ENCODE results near the gene MCAT.

The MCAT gene

GRCh38 chr22:43179146-43179910 is 36.1 kb upstream of the MCAT start:
- H3K9ac ChIP-seq (ENCODE audit: low read depth, low read length): no peak overlapping the region
- H3K36me3 ChIP-seq (ENCODE audit: insufficient read depth, low read length): peaks cover 7% of the 10 kb centered on the region
- no peaks in the 10 kb centered on the region for H3K4me1 ChIP-seq (ENCODE audit: insufficient read depth, low read length)
- no peaks in the 10 kb centered on the region for H3K9me3 ChIP-seq (ENCODE audit: control insufficient read depth, insufficient read depth, low read length)

- Histone ChIP-seq H3K36me3 (ENCODE audit: insufficient read depth, low read length) (peaks cover 12% of the 10 kb centered on the region), H3K9ac (ENCODE audit: low read depth, low read length) (no peak overlapping the region), H3K4me1 (ENCODE audit: insufficient read depth, low read length) (no peaks in the 10 kb centered on the region), H3K9me3 (ENCODE audit: control insufficient read depth, insufficient read depth, low read length) (no peaks in the 10 kb centered on the region)
Measured at GRCh38 chr22:43177479-43177878, 34.3 kb upstream of the MCAT start.

- Histone ChIP-seq H3K9ac (ENCODE audit: low read depth, low read length) (no peak overlapping the region), H3K36me3 (ENCODE audit: insufficient read depth, low read length) (peaks cover 14% of the 10 kb centered on the region), H3K9me3 (ENCODE audit: control insufficient read depth, insufficient read depth, low read length) (no peaks in the 10 kb centered on the region), H3K4me1 (ENCODE audit: insufficient read depth, low read length) (no peaks in the 10 kb centered on the region)
Measured at GRCh38 chr22:43176090-43176489, 32.9 kb upstream of the MCAT start.

GRCh38 chr22:43174941-43175531 is 31.8 kb upstream of the MCAT start:
- Histone ChIP-seq H3K36me3 (ENCODE audit: insufficient read depth, low read length) (peaks cover 15% of the 10 kb centered on the region), H3K9ac (ENCODE audit: low read depth, low read length) (no peak overlapping the region), H3K9me3 (ENCODE audit: control insufficient read depth, insufficient read depth, low read length) (no peaks in the 10 kb centered on the region), H3K4me1 (ENCODE audit: insufficient read depth, low read length) (no peaks in the 10 kb centered on the region)

- peaks cover 15% of the 10 kb centered on the region for H3K36me3 ChIP-seq (ENCODE audit: insufficient read depth, low read length)
Measured at GRCh38 chr22:43173976-43174720, 30.9 kb upstream of the MCAT start.

GRCh38 chr22:43173566-43173965 is 30.4 kb upstream of the MCAT start:
- Histone ChIP-seq H3K36me3 (ENCODE audit: insufficient read depth, low read length) (peaks cover 11% of the 10 kb centered on the region), H3K9me3 (ENCODE audit: control insufficient read depth, insufficient read depth, low read length) (no peaks in the 10 kb centered on the region), H3K4me1 (ENCODE audit: insufficient read depth, low read length) (no peaks in the 10 kb centered on the region), H3K9ac (ENCODE audit: low read depth, low read length) (no peak overlapping the region)

More at GRCh38 chr22:43173976-43174720, 30.9 kb upstream of the MCAT start:
- Histone ChIP-seq H3K9me3 (ENCODE audit: control insufficient read depth, insufficient read depth, low read length) (no peaks in the 10 kb centered on the region), H3K4me1 (ENCODE audit: insufficient read depth, low read length) (no peaks in the 10 kb centered on the region), H3K9ac (ENCODE audit: low read depth, low read length) (no peak overlapping the region)

- no peak overlapping the region for H3K9ac ChIP-seq (ENCODE audit: low read depth, low read length)
- H3K36me3 ChIP-seq (ENCODE audit: insufficient read depth, low read length): peaks cover 10% of the 10 kb centered on the region
- no peaks in the 10 kb centered on the region for H3K9me3 ChIP-seq (ENCODE audit: control insufficient read depth, insufficient read depth, low read length)
- no peaks in the 10 kb centered on the region for H3K4me1 ChIP-seq (ENCODE audit: insufficient read depth, low read length)
Measured at GRCh38 chr22:43172191-43172590, 29.0 kb upstream of the MCAT start.

- no peaks in the 10 kb centered on the region for H3K4me1 ChIP-seq (ENCODE audit: insufficient read depth, low read length)
- H3K36me3 ChIP-seq (ENCODE audit: insufficient read depth, low read length): peaks cover 10% of the 10 kb centered on the region
- no peaks in the 10 kb centered on the region for H3K9me3 ChIP-seq (ENCODE audit: control insufficient read depth, insufficient read depth, low read length)
- H3K9ac ChIP-seq (ENCODE audit: low read depth, low read length): no peak overlapping the region
Measured at GRCh38 chr22:43171607-43172006, 28.4 kb upstream of the MCAT start.

- Histone ChIP-seq H3K36me3 (ENCODE audit: insufficient read depth, low read length) (peaks cover 10% of the 10 kb centered on the region), H3K9ac (ENCODE audit: low read depth, low read length) (no peak overlapping the region), H3K4me1 (ENCODE audit: insufficient read depth, low read length) (no peaks in the 10 kb centered on the region), H3K9me3 (ENCODE audit: control insufficient read depth, insufficient read depth, low read length) (no peaks in the 10 kb centered on the region)
Measured at GRCh38 chr22:43171019-43171491, 27.9 kb upstream of the MCAT start.

GRCh38 chr22:43170131-43170480 is 26.9 kb upstream of the MCAT start:
- Histone ChIP-seq H3K4me1 (ENCODE audit: insufficient read depth, low read length) (no peaks in the 10 kb centered on the region), H3K9ac (ENCODE audit: low read depth, low read length) (no peak overlapping the region), H3K36me3 (ENCODE audit: insufficient read depth, low read length) (peaks cover 10% of the 10 kb centered on the region), H3K9me3 (ENCODE audit: control insufficient read depth, insufficient read depth, low read length) (no peaks in the 10 kb centered on the region)

- Histone ChIP-seq H3K9ac (ENCODE audit: low read depth, low read length) (no peak overlapping the region), H3K36me3 (ENCODE audit: insufficient read depth, low read length) (peaks cover 10% of the 10 kb centered on the region), H3K4me1 (ENCODE audit: insufficient read depth, low read length) (no peaks in the 10 kb centered on the region), H3K9me3 (ENCODE audit: control insufficient read depth, insufficient read depth, low read length) (no peaks in the 10 kb centered on the region)
Measured at GRCh38 chr22:43169310-43170130, 26.3 kb upstream of the MCAT start.

- H3K9ac ChIP-seq (ENCODE audit: low read depth, low read length): no peak overlapping the region
- H3K4me1 ChIP-seq (ENCODE audit: insufficient read depth, low read length): no peaks in the 10 kb centered on the region
- peaks cover 8% of the 10 kb centered on the region for H3K36me3 ChIP-seq (ENCODE audit: insufficient read depth, low read length)
- no peaks in the 10 kb centered on the region for H3K9me3 ChIP-seq (ENCODE audit: control insufficient read depth, insufficient read depth, low read length)
Measured at GRCh38 chr22:43168471-43169309, 25.5 kb upstream of the MCAT start.

- Histone ChIP-seq H3K9me3 (ENCODE audit: control insufficient read depth, insufficient read depth, low read length) (no peaks in the 10 kb centered on the region), H3K36me3 (ENCODE audit: insufficient read depth, low read length) (peaks cover 4% of the 10 kb centered on the region), H3K9ac (ENCODE audit: low read depth, low read length) (no peak overlapping the region), H3K4me1 (ENCODE audit: insufficient read depth, low read length) (no peaks in the 10 kb centered on the region)
Measured at GRCh38 chr22:43167001-43167589, 23.9 kb upstream of the MCAT start.
